GM12878 (cell line): ENCODE data around the gene PEX11B. TPM values are rescaled to one million over a fixed set of nuclear protein-coding genes. Genes with fewer than 3 reads are reported as not detected.

Source experiments
- ATAC-seq: fragments of 200-7000 bp; cut with Tn5 transposase; 3 replicates; pipeline ENCODE4 v1.9.1; 2020; ENCODE audit warnings: mild to moderate bottlenecking, moderate library complexity
- BruUV-seq: library from RNA; stranded (reverse); fragments of 400-500 nt; replicated peaks from 2 replicates; lab custom pipeline; 2021; lab: Mats Ljungman, UMichigan
- CTCF ChIA-PET: fragments of 300-600 bp; sonication (Branson Sonifier 250); formaldehyde crosslinking; extraction: SDS; loops from one replicate; lab custom pipeline; 2021; ENCODE audit warnings: inconsistent platforms; lab: Yijun Ruan, JAX
- POLR2A ChIA-PET: fragments of 350-600 bp; formaldehyde crosslinking; extraction: SDS; loops from one replicate; lab custom pipeline; 2021; ENCODE audit warnings: inconsistent platforms; lab: Charles Lee
- RAD21 ChIA-PET: fragments of 300-600 bp; sonication (Branson Sonifier 250); formaldehyde crosslinking; loops from one replicate; lab custom pipeline; 2023; ENCODE audit warnings: antibody characterized with exemption; ENCODE audit not compliant: unreplicated experiment; lab: Charles Lee
- SMC1A ChIA-PET: fragments of 300-600 bp; sonication (Branson Sonifier 250); formaldehyde crosslinking; loops from one replicate; lab custom pipeline; 2023; ENCODE audit not compliant: unreplicated experiment, uncharacterized antibody; lab: Charles Lee
- DNase-seq: peaks from one replicate; pipeline ENCODE4 v3.0.0-alpha.2; 2011; ENCODE audit warnings: low read depth, low spot score
- FAIRE-seq: peaks from 3 replicates; lab custom pipeline; 2011; peaks lifted over from hg19 to GRCh38; lab: Jason Lieb, UNC
- H2AFZ ChIP-seq: 2 replicates; pipeline ENCODE4 v1.6.0; 2011; ENCODE audit warnings: low read depth, low read length, control low read depth; ENCODE audit not compliant: control insufficient read depth
- H3K27ac ChIP-seq: 2 replicates; pipeline ENCODE4 v1.5.1; 2011; ENCODE audit warnings: control low read depth; ENCODE audit not compliant: control insufficient read depth, insufficient read depth
- H3K27me3 ChIP-seq, 2 experiments: replicated peaks in 1 of 2; 2 replicates each; pipeline versions ENCODE4 v1.6.0 to v1.6.1; 2011; ENCODE audit warnings: low read length in 1 of 2; ENCODE audit not compliant: control insufficient read depth in 2 of 2, insufficient read depth in 2 of 2
- H3K36me3 ChIP-seq, 2 experiments: 2 replicates each; pipeline ENCODE4 v1.5.1; 2011; ENCODE audit warnings: low read length in 1 of 2; ENCODE audit not compliant: control insufficient read depth in 2 of 2, insufficient read depth in 2 of 2
- H3K4me1 ChIP-seq: 2 replicates; pipeline ENCODE4 v1.6.1; 2011; ENCODE audit warnings: mild to moderate bottlenecking, low read length, moderate library complexity, mixed read lengths; ENCODE audit not compliant: control insufficient read depth, insufficient read depth
- H3K4me2 ChIP-seq: 2 replicates; pipeline ENCODE4 v1.6.0; 2011; ENCODE audit warnings: control low read depth; ENCODE audit not compliant: control insufficient read depth, insufficient read depth
- H3K4me3 ChIP-seq: fragments of 200-600 bp; sonication (generic); 2 replicates; pipeline ENCODE4 v1.5.1; 2016
- H3K79me2 ChIP-seq: 2 replicates; pipeline ENCODE4 v1.6.0; 2011; ENCODE audit warnings: low read length; ENCODE audit not compliant: control insufficient read depth, insufficient read depth
- H3K9ac ChIP-seq: 2 replicates; pipeline ENCODE4 v1.8.0; 2011; ENCODE audit warnings: low read length, control low read depth, mixed read lengths; ENCODE audit not compliant: control insufficient read depth, insufficient read depth
- H3K9me3 ChIP-seq: replicated peaks from 3 replicates; pipeline ENCODE4 v1.5.1; 2011; ENCODE audit warnings: mild to moderate bottlenecking, low read length; ENCODE audit not compliant: control insufficient read depth, insufficient read depth
- H4K20me1 ChIP-seq: 2 replicates; pipeline ENCODE4 v1.6.0; 2011; ENCODE audit not compliant: control insufficient read depth, insufficient read depth
- BCL11A ChIP-seq: IDR thresholded peaks from 2 replicates; pipeline ENCODE4 v1.6.1; 2011; ENCODE audit warnings: low read depth, low read length
- GABPA ChIP-seq: IDR thresholded peaks from 2 replicates; pipeline ENCODE4 v1.6.1; 2014; ENCODE audit warnings: antibody characterized with exemption, low read depth, mild to moderate bottlenecking, inconsistent platforms
- KAT2A ChIP-seq: conservative IDR thresholded peaks from 2 replicates; pipeline ENCODE4 v1.6.1; 2011; ENCODE audit warnings: low read depth, low read length; ENCODE audit not compliant: control insufficient read depth
- MYB ChIP-seq: fragments of 150-350 bp; IDR thresholded peaks from 2 replicates; pipeline ENCODE4 v1.6.1; 2014; ENCODE audit warnings: mild to moderate bottlenecking, low read depth, low read length, borderline replicate concordance
- NFXL1 ChIP-seq: fragments of 450-650 bp; IDR thresholded peaks from 2 replicates; pipeline ENCODE4 v1.6.1; 2017; ENCODE audit warnings: antibody characterized with exemption, mild to moderate bottlenecking, borderline replicate concordance
- TBL1XR1 ChIP-seq: IDR thresholded peaks from 2 replicates; pipeline ENCODE4 v1.6.1; 2012; ENCODE audit warnings: low read depth, low read length, improper control_type of control experiment
- ZNF207 ChIP-seq: fragments of 450-650 bp; IDR thresholded peaks from 2 replicates; pipeline ENCODE4 v1.6.1; 2014; ENCODE audit warnings: antibody characterized with exemption, mild to moderate bottlenecking, borderline replicate concordance
- ZNF274 ChIP-seq: IDR thresholded peaks from one replicate; pipeline ENCODE4 v1.8.0; 2011; ENCODE audit not compliant: insufficient read length, insufficient read depth
- WGBS: methylation state at CpG from one replicate; pipeline ENCODE4 v1.1.6; 2016; ENCODE audit warnings: low lambda C conversion rate; ENCODE audit not compliant: insufficient replicate concordance, insufficient coverage; ENCODE audit errors: missing lambda C conversion rate; 5-methylcytosine and 5-hydroxymethylcytosine counted together
- in situ Hi-C: fragments of 300-500 bp; cut with MboI; formaldehyde crosslinking; loops from 9 replicates; pipeline ENCODE4 v1.14.3; 2018; ENCODE audit warnings: mixed read lengths
- intact Hi-C: fragments of 100-400 bp; cut with micrococcal nuclease; formaldehyde crosslinking; loops from one replicate; pipeline ENCODE4 v1.14.2; 2022; ENCODE audit not compliant: unreplicated experiment
- polyA plus RNA-seq, 11 experiments: library from polyadenylated mRNA; depleted of rRNA in 4 of 11; unstranded in 6 of 11; stranded (reverse) in 5 of 11; fragments of >200 nt; fragmentation: Nextera tagmentation in 4 of 11; fragmentation: Illumina TruSeq in 1 of 11; extraction: Ambion mirVana in 4 of 11; extraction: Trizol in 1 of 11; gene quantifications; 1 replicate in 1 of 11; 2 replicates in 10 of 11; pipeline versions ENCODE4 v1.2.1 to v1.2.3, GENCODE V29; 2011 to 2016; ENCODE audit warnings: inconsistent platforms in 2 of 11, missing spikeins in 2 of 11, low read depth in 1 of 11
- total RNA-seq, 4 experiments: library from RNA; depleted of rRNA in 3 of 4; stranded (reverse); fragments of >200 nt in 3 of 4; fragmentation: Illumina TruSeq in 1 of 4; extraction: Trizol in 1 of 4; gene quantifications; 2 replicates each; pipeline versions ENCODE4 v1.2.1 to v1.2.3, GENCODE V29; 2013 to 2021
- TF ChIP-seq, protein P1 (sequence below): fragments of 450-650 bp; IDR thresholded peaks from 2 replicates; pipeline ENCODE4 v1.6.1; 2016; ENCODE audit warnings: mild to moderate bottlenecking
- TF ChIP-seq, protein P2 (sequence below): fragments of 450-650 bp; IDR thresholded peaks from 2 replicates; pipeline ENCODE4 v1.6.1; 2017; ENCODE audit warnings: mild to moderate bottlenecking

Gene PEX11B
- total and polyA plus RNA-seq, 10 of the 15 experiments (the other 5 are each of a cell fraction or from before 2014, with no cell fraction given): 24.9 to 129 (median 40.7) TPM

DNA sequence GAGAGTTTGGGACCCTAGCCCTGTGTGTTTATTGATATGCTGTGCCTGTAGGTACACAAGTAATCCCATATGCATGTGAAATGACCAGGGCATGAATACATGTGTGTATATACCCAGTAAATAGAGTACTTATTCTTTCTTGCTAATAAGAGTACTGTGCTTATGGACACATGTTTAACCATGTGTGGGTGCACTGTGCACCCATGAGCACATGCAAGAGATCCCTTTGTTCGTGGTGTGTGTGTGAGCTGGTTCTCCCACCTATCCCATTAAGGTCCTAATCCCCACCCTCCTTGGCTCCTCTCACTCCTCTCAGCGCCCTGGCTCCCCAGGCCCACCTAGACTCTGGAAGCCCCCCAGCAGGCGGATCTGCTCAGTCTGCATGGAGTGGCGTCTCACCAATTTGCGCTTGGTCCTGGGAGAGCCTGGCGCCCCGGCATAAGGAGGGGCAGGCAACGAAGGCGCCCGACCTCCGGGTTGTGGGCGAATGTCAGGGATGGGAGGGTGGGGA, 41.5 kb upstream of the PEX11B start:
- no peaks in the 10 kb centered on the region; a peak in 1 of 4 replicates for H3K27me3 ChIP-seq
- WGBS: 38% methylated on average over 6 of the region's 12 CpGs
- H4K20me1 ChIP-seq: no peaks in the 10 kb centered on the region
- intact Hi-C loops (loop anchor here (2.0 to 5.0 kb wide), 3 partner anchors 17 to 77 kb away; partner anchors contain the start of gene RBM8A), in situ Hi-C loops (no loop called here)
- H3K27ac ChIP-seq: no peak overlapping the region
- H3K9ac ChIP-seq: no peak overlapping the region
- H2AFZ ChIP-seq: peak overlapping the region; percentile 83; the same call in 1 of the 2 replicates
- FAIRE-seq (no peak), ATAC-seq (no peak), DNase-seq (no peak)
- H3K36me3 ChIP-seq: no peaks in the 10 kb centered on the region
- ChIA-PET POLR2A (interaction anchor here (5.8 kb wide), 1 partner anchor 33 kb away, joined by 58 read pairs; the partner anchor contains the start of gene RBM8A), RAD21 (no interaction called here), CTCF (no interaction called here), SMC1A (interaction anchor here (4.1 kb wide), 1 partner anchor 18 kb away, joined by 37 read pairs; no protein-coding TSS in a partner anchor)
- peaks cover 19% of the 10 kb centered on the region for H3K4me1 ChIP-seq
- no peaks in the 10 kb centered on the region for H3K9me3 ChIP-seq
- peak overlapping the region; percentile 80; the same call in 1 of the 2 replicates for H3K4me3 ChIP-seq
- no peak for TF ChIP-seq TBL1XR1
- no peak for TF ChIP-seq NFXL1
- TF ChIP-seq ZNF207: no peak
- no peak for TF ChIP-seq GABPA
- no peak for TF ChIP-seq KAT2A
- TF ChIP-seq, protein P1, sequence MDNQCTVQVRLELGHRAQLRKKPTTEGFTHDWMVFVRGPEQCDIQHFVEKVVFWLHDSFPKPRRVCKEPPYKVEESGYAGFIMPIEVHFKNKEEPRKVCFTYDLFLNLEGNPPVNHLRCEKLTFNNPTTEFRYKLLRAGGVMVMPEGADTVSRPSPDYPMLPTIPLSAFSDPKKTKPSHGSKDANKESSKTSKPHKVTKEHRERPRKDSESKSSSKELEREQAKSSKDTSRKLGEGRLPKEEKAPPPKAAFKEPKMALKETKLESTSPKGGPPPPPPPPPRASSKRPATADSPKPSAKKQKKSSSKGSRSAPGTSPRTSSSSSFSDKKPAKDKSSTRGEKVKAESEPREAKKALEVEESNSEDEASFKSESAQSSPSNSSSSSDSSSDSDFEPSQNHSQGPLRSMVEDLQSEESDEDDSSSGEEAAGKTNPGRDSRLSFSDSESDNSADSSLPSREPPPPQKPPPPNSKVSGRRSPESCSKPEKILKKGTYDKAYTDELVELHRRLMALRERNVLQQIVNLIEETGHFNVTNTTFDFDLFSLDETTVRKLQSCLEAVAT: no peak
- no peak for TF ChIP-seq BCL11A
- TF ChIP-seq, protein P2, sequence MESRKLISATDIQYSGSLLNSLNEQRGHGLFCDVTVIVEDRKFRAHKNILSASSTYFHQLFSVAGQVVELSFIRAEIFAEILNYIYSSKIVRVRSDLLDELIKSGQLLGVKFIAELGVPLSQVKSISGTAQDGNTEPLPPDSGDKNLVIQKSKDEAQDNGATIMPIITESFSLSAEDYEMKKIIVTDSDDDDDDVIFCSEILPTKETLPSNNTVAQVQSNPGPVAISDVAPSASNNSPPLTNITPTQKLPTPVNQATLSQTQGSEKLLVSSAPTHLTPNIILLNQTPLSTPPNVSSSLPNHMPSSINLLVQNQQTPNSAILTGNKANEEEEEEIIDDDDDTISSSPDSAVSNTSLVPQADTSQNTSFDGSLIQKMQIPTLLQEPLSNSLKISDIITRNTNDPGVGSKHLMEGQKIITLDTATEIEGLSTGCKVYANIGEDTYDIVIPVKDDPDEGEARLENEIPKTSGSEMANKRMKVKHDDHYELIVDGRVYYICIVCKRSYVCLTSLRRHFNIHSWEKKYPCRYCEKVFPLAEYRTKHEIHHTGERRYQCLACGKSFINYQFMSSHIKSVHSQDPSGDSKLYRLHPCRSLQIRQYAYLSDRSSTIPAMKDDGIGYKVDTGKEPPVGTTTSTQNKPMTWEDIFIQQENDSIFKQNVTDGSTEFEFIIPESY: no peak
- no peak for TF ChIP-seq MYB
- no peak for TF ChIP-seq ZNF274
- BruUV-seq: no TSS peak
- H3K4me2 ChIP-seq: peak overlapping the region; percentile 78
- H3K79me2 ChIP-seq: peaks cover 18% of the 10 kb centered on the region
